ENCODE data around the gene GPC5.

Gene GPC5

DNA sequence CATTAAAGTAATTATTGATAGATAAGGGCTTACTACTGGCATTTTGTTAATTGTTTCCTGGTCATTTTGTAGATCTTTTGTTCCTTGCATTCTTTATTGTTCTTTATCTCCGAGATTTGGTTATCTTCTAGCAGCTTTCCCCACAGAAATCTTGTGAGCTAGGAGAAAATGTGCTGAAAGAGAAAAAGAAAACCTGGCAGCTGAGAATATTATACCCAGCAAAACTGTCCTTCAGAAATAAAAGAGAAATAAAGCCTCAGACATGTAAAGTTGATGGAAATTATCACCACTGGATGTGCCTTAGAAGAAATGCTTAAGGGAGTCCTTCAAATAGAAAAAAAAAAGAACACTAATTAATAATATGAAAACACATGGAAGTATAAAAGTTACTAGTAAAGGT is 1363.3 kb downstream of the GPC5 start:
- DNase-seq (ENCODE audit: low read depth), result no peak

DNA sequence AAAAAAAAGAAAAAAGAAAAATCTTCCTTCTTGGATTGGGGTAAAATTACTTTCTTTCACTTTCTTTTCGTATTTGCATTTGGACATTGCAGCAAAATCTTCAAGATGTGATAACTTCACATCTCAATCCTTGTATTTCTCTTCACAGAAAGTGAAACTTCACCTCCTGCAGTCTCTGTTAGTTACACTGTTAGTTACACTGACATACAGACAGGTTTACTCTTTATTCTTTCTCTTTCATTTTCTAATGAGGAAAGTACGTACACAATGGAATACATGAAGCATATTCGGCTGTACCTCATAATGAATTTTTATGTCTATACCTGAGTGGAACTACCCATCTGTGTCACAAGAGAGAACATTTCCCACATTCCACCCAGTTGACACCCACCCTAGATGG is 1369.0 kb downstream of the GPC5 start:
- DNase-seq (ENCODE audit: low read depth), result no peak

DNA sequence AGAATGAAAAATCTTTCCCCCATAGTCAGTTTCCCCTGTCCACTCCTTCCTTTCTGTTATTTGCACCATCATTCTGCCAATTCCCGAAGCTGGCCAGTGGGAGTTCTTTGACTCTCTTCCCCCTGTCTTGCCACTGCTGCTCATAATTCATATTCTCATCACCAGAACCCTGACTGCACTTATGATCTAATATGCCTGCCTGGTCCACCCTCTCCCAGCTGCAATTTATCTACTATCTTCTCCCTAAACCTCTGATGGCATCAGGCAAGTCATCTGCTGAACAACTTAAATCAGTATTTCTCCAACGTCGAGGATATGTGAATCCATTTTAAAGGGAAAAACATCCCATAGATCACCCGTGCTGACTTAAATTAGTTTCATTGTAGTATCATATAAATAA is 1370.2 kb downstream of the GPC5 start:
- no peak for DNase-seq (ENCODE audit: low read depth)

DNA sequence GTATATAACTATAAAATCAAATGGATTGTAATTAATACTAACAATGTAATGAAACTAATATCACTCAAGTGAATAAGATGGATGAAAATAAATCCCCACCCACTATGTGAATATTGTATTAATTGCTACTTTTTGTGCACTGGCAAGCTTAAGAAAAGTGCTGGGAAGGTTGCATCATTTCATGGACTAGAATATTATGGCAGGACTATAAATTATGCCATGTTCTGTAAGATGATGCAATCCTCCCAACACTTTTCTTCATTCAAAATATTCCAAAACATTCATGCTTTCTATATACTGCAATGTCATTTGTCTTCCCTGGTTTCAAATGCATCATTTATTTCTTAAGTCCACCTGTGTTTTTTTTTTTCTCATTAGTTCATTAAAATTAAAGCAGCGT is 1370.6 kb downstream of the GPC5 start:
- peak; percentile 75 for DNase-seq (ENCODE audit: low read depth)

DNA sequence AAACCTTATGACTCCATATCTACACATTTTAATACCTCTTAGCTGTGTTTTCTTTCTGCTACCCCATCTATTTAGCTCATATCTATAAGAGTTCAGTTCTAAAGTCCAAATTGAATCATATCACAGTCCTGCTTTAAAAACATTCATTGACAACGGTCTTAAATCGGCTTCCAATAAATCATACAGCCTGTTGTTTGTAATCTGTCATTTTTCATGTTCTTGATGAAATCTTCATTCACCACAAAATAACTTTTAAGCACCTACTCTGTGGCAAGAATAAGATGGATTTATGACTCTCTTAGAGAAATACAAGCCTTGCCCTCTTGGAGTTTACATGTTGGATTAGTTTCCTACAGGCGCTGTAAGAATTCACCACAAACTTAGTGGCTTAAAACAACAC is 1377.2 kb downstream of the GPC5 start:
- no peak for DNase-seq (ENCODE audit: low read depth)

DNA sequence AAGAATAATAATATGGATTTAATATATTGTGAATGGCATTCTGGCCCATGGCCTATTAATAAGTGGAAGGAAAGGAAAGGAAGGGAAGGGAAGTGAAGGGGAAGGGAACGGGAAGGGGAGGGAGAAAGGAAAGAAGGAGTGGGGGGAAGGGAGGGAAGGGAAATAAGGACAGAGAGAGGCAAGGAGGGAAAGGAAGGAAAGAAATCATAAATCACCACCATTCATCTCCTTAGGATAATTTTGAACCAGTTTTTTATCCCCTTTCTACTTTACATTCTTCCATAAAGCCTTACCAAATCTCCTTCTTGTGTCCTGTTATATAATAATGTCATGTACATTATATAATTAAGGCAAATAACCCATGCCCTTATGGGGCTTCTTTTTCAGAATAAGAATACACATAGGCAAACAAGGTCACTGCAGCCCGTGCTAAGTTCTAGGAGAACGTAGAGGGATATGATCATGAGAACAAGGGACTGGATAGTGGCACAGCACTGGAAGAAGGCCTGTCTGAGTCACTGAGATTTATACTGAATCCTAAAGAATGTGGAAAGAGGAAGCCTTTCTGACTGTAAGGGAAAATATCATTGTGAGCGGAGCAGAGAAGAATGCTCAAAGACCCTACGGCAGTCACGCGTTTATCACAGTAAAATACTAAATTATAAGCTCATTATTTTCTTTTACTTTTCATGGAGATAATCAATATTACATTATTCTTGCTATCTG is 1383.7 kb downstream of the GPC5 start:
- DNase-seq (ENCODE audit: low read depth), result no peak

DNA sequence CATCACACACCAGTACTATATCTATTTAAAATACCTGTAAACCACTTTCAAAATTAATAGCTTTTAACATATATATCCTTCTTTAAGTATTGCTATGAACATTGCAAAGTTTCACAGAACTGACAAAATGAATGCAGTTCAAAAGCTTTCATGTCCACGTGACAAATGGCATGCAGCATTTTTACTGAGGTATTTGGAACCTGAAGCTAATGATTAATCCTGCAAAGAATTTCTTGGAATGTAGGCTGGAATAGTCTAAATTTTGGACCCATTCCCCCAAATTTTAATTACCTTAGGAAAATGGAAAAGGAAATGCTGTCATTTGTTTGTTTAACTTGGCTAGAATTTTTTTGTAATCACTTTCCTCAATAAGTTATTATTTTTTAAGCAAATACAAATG is 1404.4 kb downstream of the GPC5 start:
- DNase-seq (ENCODE audit: low read depth), result no peak

DNA sequence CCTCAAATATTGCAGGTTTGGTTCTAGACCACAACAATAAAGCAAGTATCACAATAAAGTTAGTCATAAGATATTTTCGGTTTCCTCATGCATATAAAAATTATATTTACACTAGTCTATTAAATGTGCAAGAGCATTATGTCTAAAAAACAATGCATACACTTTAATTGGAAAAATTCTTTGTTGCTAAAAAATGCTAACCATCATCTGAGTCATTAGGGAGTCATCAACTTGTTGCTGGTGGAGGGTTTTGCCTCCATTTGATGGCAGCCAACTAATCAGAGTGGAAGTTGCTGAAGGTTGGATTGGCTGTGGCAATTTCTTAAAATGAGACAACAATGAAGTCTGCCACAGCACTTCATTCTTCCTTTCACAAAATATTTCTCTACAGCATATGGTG is 1405.9 kb downstream of the GPC5 start:
- DNase-seq (ENCODE audit: low read depth), result no peak

DNA sequence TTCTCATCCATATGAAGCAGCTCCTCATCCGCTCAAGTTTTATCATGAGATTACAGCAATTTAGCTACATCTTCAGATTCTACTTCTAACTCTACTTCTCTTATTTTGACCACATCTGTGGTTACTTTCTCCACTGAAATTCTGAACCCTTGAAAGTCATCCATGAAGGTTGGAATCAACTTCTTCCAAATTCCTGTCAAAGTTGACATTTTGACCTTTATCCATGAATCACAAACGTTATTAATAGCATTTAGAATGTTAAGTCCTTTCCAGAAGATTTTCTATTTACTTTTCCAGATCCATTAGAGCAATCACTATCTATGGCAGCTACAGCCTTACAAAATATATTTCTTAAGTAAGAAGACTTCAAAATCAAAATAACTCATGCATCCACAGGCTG is 1406.5 kb downstream of the GPC5 start:
- no peak for DNase-seq (ENCODE audit: low read depth)

DNA sequence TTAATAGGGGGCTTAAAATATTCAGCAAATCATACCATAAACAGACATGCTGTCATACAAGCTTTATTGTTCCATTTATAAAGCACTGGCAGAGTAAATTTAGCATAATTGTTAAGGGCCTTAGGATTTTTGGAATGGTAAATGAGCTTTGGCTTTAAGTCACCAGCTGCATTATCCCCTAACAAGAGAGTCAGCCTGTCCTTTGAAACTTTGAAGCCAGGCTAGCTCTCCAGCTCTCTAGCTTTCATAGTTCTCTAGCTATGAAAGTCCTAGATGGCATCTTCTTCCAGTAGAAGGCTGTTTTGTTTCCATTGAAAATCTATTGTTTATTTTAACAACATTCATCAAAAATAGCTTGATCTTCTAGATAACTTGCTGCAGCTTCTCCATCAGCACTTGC is 1407.3 kb downstream of the GPC5 start:
- DNase-seq (ENCODE audit: low read depth), result no peak

DNA sequence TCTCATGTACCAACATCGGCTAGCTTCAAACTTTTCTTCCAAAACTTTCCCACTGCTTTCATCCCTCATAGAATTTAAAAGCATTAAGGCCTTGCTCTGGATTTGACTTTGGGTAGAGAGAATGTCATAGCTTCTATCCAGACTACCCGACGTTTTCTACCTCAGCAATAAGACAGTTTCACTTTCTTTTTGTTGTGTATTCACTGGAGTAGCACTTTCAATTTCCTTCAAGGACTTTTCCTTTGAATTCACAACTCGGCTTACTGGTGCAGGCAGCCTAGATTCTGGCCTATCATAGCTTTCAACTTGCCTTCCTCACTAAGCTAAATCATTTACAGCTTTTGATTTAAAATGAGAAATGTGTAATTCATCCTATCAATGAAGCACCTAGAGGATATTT is 1407.8 kb downstream of the GPC5 start:
- no peak for DNase-seq (ENCODE audit: low read depth)

DNA sequence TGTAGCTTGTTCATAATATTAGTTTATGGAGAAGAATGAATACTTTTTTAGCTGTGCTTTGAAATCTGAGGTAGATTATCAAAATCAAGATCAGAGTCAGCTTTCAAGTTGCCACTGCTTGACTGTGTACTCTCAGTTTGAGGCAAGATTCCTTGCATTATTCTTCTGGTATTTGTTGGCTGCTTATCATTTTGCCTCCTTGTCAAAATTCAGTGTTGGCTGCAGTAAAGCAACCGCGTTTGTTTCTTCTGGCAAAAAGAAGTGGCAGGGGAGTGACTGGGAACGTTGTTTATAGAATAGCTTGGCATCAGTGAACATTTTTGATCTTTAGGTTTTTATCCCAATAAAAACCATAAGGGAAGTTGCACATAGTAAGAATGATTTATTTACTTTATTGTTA is 1408.9 kb downstream of the GPC5 start:
- DNase-seq (ENCODE audit: low read depth), result peak; percentile 62

DNA sequence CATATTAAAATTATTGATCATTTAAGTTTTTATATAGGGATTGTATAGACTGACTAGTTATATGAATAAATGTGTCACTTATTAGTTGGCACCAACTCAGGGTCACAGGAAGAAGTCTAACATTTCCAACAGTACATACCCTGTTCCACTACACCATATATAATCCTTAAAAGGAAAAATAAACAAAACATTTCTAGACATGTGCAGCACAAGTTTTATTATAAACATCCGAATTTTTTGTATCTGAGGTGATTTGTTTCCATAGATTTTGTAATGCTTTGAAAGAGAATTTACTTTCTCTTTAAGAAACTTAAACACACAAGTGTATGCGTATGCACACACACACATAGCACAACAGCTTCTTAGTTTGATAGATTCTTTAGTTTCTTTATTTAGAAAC is 1409.5 kb downstream of the GPC5 start:
- DNase-seq (ENCODE audit: low read depth), result no peak

DNA sequence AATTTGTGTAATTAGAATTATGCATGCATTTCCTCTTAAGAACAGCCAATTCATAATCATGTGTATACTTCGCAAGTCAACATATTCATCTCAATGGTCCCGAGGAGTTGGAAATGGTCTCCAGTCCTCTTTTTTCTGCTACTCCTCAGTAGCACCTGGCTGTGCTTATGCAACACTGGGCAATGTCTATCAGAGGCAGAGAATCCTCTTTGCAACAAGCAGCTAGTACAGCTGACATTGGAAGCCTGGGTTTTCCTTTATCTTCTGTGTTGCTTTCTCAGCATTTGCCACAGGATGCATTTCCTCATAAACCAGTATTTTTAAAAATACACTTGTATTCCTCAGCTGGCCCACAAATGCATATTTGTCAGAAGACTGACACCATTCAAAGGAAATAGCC is 1422.9 kb downstream of the GPC5 start:
- DNase-seq (ENCODE audit: low read depth), result no peak

DNA sequence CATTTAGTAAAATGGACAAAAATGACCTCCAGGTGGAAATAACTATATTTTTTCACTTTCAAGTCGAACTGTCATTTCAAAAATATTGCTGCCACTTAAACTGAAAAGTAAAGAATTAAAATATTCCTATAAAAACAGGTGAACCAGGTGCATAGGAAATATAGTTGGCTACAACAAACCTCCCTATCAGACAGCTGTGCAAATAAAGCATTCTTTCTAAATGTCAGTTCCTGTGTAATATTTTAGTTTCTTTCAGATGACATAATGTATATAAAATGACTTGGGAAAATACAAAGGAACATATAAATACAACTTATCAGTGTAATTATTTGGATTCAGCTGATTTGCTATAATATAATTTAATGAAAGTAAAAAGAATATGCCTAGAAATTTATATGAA is 1424.6 kb downstream of the GPC5 start:
- no peak for DNase-seq (ENCODE audit: low read depth)

DNA sequence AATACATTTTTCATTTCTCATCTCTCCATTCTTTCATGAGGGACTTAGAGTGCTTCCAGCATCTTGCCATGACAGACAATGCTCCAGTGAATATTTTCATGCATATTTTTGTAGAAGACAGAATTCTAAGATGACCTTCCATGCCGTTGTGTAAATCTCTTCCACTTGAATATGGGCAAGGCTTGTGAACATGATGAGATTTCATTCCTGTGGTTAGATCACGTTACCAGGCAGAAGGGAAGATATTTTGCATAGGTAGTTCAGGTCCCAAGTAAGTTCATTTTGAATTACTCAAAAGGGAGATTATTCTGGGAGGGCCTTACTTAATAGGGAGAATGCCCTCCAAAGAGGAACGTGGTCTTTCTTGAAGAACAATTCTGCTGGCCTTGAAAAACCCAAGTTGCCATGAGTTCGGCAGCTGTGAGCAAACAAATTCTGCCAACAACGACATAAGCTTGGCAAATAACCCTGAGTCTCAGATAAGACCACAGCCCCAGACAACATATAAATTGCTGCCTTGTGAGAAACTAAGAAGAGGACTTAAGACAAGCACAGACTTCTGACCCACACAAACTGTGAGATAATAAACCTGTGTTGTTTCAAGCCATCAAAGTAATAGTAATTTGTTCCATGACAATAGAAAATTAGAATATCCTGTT is 1427.6 kb downstream of the GPC5 start:
- DNase-seq (ENCODE audit: low read depth), result no peak

DNA sequence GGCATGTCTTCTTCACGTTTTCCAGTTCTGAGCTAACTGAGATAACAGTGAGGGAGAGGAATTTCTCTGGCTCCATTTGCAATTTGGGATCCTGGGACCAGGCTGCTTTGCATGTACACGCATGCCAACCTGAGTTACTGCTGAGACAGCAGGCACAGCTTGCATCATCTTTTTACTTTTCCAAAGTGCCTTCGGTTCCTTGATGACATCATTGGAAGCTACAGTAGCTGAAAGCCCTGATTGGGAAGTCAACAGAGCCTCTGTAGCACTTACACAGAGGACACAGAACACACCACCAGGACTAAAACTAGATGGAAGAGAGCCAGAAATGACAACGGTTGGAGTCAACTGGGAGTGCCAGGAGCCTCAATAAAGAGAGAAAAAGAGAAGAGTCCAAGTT is 1429.1 kb downstream of the GPC5 start:
- DNase-seq (ENCODE audit: low read depth), result no peak

DNA sequence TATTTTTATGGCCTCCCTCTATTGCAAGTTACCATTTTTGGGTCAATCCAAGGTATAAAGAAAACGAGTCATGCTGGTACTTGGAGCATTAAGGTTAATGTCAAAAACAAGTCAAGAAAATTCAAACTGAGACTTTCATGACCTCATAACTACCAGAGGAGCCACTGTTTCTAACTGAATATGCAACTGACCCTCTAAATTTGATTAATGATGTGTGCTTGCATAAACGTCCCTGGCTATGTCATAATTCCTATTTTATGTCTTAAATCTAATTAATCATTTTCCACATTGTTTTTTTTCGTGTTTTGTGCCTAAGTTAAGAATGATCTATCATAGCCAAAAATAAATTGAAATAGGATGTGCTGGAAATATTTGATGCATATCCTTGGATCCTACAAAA is 1431.5 kb downstream of the GPC5 start:
- DNase-seq (ENCODE audit: low read depth), result no peak

DNA sequence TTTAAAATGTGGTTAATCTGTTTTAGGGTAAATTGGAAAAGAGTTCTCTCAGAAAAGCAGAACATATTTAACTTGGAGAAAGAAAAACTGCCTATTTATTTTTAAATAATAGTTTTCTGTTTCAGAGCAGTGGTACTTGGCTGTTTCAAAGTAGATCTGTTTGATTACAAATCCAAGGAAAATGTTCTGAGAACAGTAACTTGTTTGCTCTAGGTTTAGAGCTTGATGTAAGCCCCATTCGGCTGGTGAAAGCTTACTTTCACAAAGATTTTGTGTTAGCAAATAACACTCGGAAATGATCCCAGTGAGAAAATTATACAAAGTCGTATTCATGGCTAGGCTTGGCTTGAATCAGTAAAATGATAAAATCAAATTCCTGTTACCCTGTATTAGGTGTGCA is 1432.4 kb downstream of the GPC5 start:
- no peak for DNase-seq (ENCODE audit: low read depth)

DNA sequence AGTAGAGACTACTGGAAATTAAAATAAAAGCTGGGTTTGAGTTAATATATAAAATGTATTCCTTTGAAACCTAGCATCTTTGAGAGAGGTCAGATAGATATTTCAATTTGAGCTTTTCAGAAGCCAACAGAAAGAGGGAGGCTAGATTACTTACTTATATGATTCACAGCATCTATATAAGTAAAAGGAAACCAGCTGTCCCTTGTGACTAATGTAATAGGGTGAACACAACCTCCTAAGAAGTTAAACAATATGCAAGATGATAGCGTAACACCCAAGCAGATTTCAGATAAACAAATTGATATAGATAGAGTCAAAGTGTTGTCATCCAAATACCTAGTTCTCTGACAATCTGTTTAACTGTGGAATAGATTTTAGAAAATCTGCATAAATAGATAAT is 1434.7 kb downstream of the GPC5 start:
- no peak for DNase-seq (ENCODE audit: low read depth)

DNA sequence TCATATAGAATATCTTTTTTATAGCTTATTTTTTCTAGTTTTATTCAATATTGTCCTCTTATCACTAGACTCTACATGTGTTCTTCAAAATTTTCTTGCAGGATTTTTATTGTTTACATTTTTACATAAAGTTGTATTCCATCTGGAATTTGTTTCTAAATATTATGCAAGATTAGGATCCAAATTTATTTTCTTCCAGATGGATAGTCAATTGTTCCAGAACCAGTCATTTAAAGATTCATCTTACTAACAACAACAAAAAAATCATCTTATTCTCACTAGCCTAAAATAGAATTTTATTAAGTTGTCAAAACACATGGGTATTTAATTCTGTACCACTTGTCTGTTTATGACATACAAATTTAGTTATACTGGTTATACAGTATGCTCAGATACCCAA is 1437.8 kb downstream of the GPC5 start:
- DNase-seq (ENCODE audit: low read depth), result no peak

DNA sequence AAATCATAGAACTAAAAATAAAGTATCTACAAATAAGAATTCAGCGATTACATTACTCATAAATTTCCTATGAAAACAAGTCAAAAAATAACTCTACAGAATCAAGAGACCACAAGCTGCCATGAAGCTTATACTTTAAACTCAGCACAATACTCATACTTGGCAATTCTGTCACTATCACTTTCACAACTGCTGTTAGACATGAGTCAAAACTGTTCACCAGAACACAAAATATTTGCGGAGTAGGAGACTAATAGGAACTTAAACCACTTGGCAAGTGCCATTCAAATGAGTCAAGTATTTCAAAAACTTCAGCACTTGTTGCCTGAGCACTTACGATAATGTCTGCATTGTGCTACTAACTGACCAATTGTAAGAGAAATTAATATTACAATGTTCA is 1440.4 kb downstream of the GPC5 start:
- peak; percentile 95 for DNase-seq (ENCODE audit: low read depth)

DNA sequence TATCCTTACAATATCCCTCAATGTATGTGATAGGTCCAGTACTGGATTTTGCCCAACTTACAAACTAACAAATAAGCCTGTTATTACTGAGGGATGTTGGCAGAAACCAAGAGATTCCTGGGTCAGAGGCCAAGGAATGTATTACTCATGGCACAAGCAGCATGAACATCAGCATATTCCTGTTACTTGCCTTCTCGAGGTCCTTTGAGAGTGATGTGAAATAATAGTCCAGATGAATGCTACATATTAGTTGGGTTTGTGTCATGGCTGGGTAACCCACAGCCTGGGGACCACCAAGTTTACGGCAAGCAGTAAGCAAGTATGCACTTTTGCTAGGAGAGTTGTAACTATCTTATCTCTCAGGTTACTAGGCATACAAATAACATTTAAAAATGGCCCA is 1443.7 kb downstream of the GPC5 start:
- peak; percentile 93 for DNase-seq (ENCODE audit: low read depth)

DNA sequence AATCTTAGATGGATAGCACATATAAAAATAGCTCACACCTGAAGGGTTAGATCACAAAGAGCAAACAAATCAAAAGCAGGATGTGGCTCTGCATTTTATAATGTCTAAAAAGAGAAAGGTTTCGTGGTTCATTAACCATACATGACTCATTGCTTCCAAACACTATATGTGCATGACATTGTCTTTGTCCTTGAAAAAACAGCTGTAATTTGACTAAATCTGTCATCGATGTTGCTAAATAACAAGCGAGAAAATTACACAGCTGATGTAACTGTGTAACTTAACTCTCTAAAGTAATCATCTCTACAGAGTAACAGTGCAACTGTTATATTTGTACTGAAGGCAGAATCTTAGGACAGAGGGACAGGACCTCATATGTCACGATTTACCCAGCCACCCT is 1445.1 kb downstream of the GPC5 start:
- DNase-seq (ENCODE audit: low read depth), result peak; percentile 66

All from fibroblast of the conjunctiva (primary cell).